Fibroblast of pulmonary artery (primary cell): Measurements from ENCODE around the gene FIGN.

Experiments
- DNase-seq: peaks from one replicate; pipeline ENCODE4 v3.0.0-alpha.2; 2010; ENCODE audit warnings: low read depth
- H3K4me3 ChIP-seq: replicated peaks from 2 replicates; pipeline ENCODE4 v1.5.1; 2011; ENCODE audit warnings: low read depth, mild to moderate bottlenecking, control low read depth, low read length, moderate library complexity
- TF ChIP-seq, protein P1 (sequence below): IDR thresholded peaks from 2 replicates; pipeline ENCODE4 v1.5.1; 2011; ENCODE audit warnings: mild to moderate bottlenecking, control low read depth, low read length, inconsistent platforms; ENCODE audit errors: missing control alignments

The FIGN gene

GRCh38 chr2:163697846-163698637 is 37.8 kb downstream of the FIGN start:
- TF ChIP-seq, protein P1, sequence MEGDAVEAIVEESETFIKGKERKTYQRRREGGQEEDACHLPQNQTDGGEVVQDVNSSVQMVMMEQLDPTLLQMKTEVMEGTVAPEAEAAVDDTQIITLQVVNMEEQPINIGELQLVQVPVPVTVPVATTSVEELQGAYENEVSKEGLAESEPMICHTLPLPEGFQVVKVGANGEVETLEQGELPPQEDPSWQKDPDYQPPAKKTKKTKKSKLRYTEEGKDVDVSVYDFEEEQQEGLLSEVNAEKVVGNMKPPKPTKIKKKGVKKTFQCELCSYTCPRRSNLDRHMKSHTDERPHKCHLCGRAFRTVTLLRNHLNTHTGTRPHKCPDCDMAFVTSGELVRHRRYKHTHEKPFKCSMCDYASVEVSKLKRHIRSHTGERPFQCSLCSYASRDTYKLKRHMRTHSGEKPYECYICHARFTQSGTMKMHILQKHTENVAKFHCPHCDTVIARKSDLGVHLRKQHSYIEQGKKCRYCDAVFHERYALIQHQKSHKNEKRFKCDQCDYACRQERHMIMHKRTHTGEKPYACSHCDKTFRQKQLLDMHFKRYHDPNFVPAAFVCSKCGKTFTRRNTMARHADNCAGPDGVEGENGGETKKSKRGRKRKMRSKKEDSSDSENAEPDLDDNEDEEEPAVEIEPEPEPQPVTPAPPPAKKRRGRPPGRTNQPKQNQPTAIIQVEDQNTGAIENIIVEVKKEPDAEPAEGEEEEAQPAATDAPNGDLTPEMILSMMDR = no peak
- H3K4me3 ChIP-seq = no peak overlapping the region
- DNase-seq = no peak

GRCh38 chr2:163697429-163697828 is 38.4 kb downstream of the FIGN start:
- DNase-seq = no peak
- TF ChIP-seq, protein P1 = no peak
- no peak overlapping the region for H3K4me3 ChIP-seq

GRCh38 chr2:163693484-163693883 is 42.3 kb downstream of the FIGN start:
- no peak for DNase-seq
- TF ChIP-seq, protein P1 = no peak
- no peak overlapping the region for H3K4me3 ChIP-seq

- DNase-seq = no peak
- no peak overlapping the region for H3K4me3 ChIP-seq
- TF ChIP-seq, protein P1 = no peak
Observed at GRCh38 chr2:163692611-163693482, 43.0 kb downstream of the FIGN start.

GRCh38 chr2:163692081-163692480 is 43.7 kb downstream of the FIGN start:
- DNase-seq = no peak
- TF ChIP-seq, protein P1 = no peak
- H3K4me3 ChIP-seq = no peak overlapping the region

GRCh38 chr2:163690896-163691295 is 44.9 kb downstream of the FIGN start:
- H3K4me3 ChIP-seq = no peak overlapping the region

More at GRCh38 chr2:163690896-163691295, 44.9 kb downstream of the FIGN start:
- TF ChIP-seq, protein P1 = no peak
- no peak for DNase-seq
